KMS-11 (cell line): ENCODE measurements around the gene S1PR5.

ENCODE experiments used
- H2AFZ ChIP-seq: fragments of 200-600 bp; sonication (generic); 2 replicates; pipeline ENCODE4 v1.6.1; 2016; ENCODE audit warnings: antibody characterized with exemption, mixed run types, low read depth
- H3K27ac ChIP-seq: fragments of 200-600 bp; sonication (generic); 2 replicates; pipeline ENCODE4 v1.6.1; 2016; ENCODE audit warnings: mild to moderate bottlenecking, mixed run types
- H3K27me3 ChIP-seq: fragments of 200-600 bp; sonication (generic); 2 replicates; pipeline ENCODE4 v1.6.1; 2017; ENCODE audit warnings: mild to moderate bottlenecking, low read depth, mixed run types, moderate library complexity; ENCODE audit not compliant: insufficient read depth
- H3K36me3 ChIP-seq: fragments of 200-600 bp; sonication (generic); 2 replicates; pipeline ENCODE4 v1.6.1; 2017; ENCODE audit warnings: mild to moderate bottlenecking, mixed run types; ENCODE audit not compliant: insufficient read depth
- H3K4me1 ChIP-seq: fragments of 200-600 bp; sonication (generic); 2 replicates; pipeline ENCODE4 v1.6.1; 2016; ENCODE audit warnings: mild to moderate bottlenecking, low read depth, mixed run types; ENCODE audit not compliant: poor library complexity, severe bottlenecking
- H3K4me2 ChIP-seq: fragments of 200-600 bp; sonication (generic); 2 replicates; pipeline ENCODE4 v1.7.0; 2016; ENCODE audit warnings: mild to moderate bottlenecking, mixed run types
- H3K4me3 ChIP-seq: fragments of 200-600 bp; sonication (generic); IDR thresholded peaks from 2 replicates; pipeline ENCODE4 v1.6.1; 2017; ENCODE audit warnings: low read depth, low read length, mixed read lengths; ENCODE audit not compliant: insufficient read depth
- H3K79me2 ChIP-seq: fragments of 200-600 bp; sonication (generic); 2 replicates; pipeline ENCODE4 v1.6.1; 2016; ENCODE audit warnings: low read depth, mixed run types; ENCODE audit not compliant: insufficient read depth
- H3K9ac ChIP-seq: fragments of 200-600 bp; sonication (generic); 2 replicates; pipeline ENCODE4 v1.6.1; 2016; ENCODE audit warnings: mild to moderate bottlenecking, mixed run types
- H4K20me1 ChIP-seq: fragments of 200-600 bp; sonication (generic); 2 replicates; pipeline ENCODE4 v1.6.1; 2016; ENCODE audit warnings: mild to moderate bottlenecking, mixed run types; ENCODE audit not compliant: insufficient read depth
- TF ChIP-seq, protein P1 (sequence below): fragments of 200-600 bp; sonication (generic); conservative IDR thresholded peaks from 2 replicates; pipeline ENCODE4 v1.6.1; 2017; ENCODE audit warnings: low read depth, mild to moderate bottlenecking, antibody characterized with exemption, low read length, moderate library complexity, mixed read lengths

S1PR5 gene

DNA sequence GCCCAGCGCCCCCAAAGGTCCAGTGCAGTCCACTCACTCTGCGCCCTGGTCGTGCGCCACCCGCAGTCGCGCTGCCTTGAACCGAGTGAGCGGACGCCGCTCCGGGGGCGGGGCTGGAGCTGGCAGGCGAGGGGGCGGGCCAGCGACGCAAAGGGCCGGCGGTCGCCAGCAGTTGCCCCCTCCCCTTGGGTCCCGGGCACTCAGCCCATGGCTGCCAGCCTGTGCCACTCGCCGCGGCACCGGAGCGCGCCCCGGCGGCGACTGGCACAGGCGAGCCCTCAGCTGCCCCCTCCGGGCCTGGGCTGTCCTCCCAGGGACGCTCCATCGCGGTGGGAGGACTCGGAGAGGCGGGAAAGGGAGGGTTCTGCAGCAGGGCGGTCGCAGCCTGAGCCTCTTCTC is at the start of gene S1PR5:
Gene S1PR5 (minus strand): TSS at position 87 of the 399 bp plus-strand sequence. CDS start 2,436 bp downstream, outside the sequence.
- H3K36me3 ChIP-seq: no peaks in the 10 kb centered on the region
- no peak within 1 kb of the TSS for H3K9ac ChIP-seq
- no peaks in the 10 kb centered on the region for H3K4me1 ChIP-seq
- no peaks in the 10 kb centered on the region for H4K20me1 ChIP-seq
- H3K4me3 ChIP-seq: no peak within 1 kb of the TSS
- H3K27me3 ChIP-seq: peaks cover 19% of the 10 kb centered on the region
- no peaks in the 10 kb centered on the region for H3K79me2 ChIP-seq
- no peak within 1 kb of the TSS for H3K4me2 ChIP-seq
- H3K27ac ChIP-seq: no peak within 1 kb of the TSS
- H2AFZ ChIP-seq: no peak within 1 kb of the TSS
- TF ChIP-seq, protein P1, sequence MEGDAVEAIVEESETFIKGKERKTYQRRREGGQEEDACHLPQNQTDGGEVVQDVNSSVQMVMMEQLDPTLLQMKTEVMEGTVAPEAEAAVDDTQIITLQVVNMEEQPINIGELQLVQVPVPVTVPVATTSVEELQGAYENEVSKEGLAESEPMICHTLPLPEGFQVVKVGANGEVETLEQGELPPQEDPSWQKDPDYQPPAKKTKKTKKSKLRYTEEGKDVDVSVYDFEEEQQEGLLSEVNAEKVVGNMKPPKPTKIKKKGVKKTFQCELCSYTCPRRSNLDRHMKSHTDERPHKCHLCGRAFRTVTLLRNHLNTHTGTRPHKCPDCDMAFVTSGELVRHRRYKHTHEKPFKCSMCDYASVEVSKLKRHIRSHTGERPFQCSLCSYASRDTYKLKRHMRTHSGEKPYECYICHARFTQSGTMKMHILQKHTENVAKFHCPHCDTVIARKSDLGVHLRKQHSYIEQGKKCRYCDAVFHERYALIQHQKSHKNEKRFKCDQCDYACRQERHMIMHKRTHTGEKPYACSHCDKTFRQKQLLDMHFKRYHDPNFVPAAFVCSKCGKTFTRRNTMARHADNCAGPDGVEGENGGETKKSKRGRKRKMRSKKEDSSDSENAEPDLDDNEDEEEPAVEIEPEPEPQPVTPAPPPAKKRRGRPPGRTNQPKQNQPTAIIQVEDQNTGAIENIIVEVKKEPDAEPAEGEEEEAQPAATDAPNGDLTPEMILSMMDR: no peak

DNA sequence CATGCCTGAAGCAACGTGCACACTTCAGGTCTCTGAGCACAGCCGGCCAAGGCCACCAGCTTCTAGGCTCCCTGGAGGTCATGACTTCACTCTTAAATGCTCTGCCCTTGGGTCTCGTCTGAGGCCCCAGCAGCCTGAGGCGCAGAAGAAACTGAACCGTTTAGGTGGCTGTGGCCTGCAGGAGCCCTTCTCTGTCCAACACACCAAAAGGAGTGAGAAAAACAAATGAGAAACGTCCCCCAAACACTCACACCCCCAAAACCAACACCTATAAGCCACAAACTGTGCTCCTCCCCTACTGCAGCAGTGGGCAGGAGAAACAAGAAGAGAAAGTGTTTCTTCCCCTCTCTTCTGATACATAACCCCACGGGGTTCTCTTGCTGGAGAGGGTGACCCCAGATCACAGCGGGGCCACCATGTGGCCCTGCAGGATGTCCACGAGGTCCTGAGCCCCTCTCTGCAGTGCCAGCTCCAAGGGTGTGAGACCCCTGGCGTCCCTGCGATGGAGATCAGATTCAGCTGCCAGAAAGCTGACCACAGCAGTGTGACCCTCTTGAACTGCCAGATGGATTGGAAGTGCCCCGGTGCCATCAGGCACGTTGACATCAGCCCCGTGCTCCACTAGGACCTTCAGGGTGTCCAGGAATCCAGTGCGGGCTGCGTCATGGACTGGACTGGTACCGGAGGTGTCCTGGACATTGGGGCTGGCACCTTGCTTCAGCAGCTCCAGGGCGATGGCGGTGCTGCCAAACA is 49.6 kb upstream of the S1PR5 start:
- Histone ChIP-seq H3K36me3 (no peaks in the 10 kb centered on the region), H3K9ac (no peak overlapping the region), H3K4me3 (no peak overlapping the region), H3K4me2 (peak overlapping the region; percentile 72), H2AFZ (no peak overlapping the region), H3K27ac (no peak overlapping the region), H3K4me1 (peaks cover 38% of the 10 kb centered on the region), H4K20me1 (no peaks in the 10 kb centered on the region), H3K27me3 (0 out of 2 replicates have a peak, but pooled peaks cover 4% of the 10 kb centered on the region), H3K79me2 (peaks cover 17% of the 10 kb centered on the region)
- TF ChIP-seq, protein P1: no peak

DNA sequence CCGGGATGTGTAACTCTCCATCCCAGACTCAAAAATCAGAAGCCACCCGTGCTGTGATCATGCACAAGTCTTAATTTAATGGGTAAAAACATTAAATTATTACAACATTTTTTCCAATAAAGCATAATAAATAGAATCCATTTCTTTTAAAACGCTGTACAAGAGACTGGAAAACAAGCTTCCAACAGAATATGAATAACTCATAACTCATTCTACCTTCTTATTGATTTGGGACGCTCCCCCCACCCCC is 49.1 kb upstream of the S1PR5 start:
- TF ChIP-seq, protein P1: no peak
- no peak overlapping the region for H2AFZ ChIP-seq

GRCh38 chr19:10565567-10566407 is 48.5 kb upstream of the S1PR5 start, which contains the start of gene KRI1:
Gene KRI1 (minus strand): TSS chr19:10566010. CDS start chr19:10565999, 11 bp downstream.
- Histone ChIP-seq H3K27ac (peak within 1 kb of the TSS; percentile 69), H3K4me1 (peaks cover 38% of the 10 kb centered on the region), H3K4me3 (no peak within 1 kb of the TSS), H3K79me2 (peaks cover 17% of the 10 kb centered on the region), H4K20me1 (no peaks in the 10 kb centered on the region), H3K36me3 (no peaks in the 10 kb centered on the region), H3K4me2 (peak within 1 kb of the TSS; percentile 85), H3K9ac (peak within 1 kb of the TSS; percentile 90), H2AFZ (peak within 1 kb of the TSS; percentile 45), H3K27me3 (0 out of 2 replicates have a peak, but pooled peaks cover 4% of the 10 kb centered on the region)
- TF ChIP-seq, protein P1: no peak

More for the DNA sequence above, 49.1 kb upstream of the S1PR5 start:
- Histone ChIP-seq H3K4me3 (no peak overlapping the region), H3K79me2 (peaks cover 17% of the 10 kb centered on the region), H3K4me2 (peak overlapping the region; percentile 72; the same call in 1 of the 2 replicates), H3K36me3 (no peaks in the 10 kb centered on the region), H3K27me3 (0 out of 2 replicates have a peak, but pooled peaks cover 4% of the 10 kb centered on the region), H3K9ac (no peak overlapping the region), H4K20me1 (no peaks in the 10 kb centered on the region), H3K4me1 (peaks cover 38% of the 10 kb centered on the region), H3K27ac (no peak overlapping the region)
